Fibroblast of mammary gland (primary cell): ENCODE data around the gene SIM2.

Source experiments
- DNase-seq: peaks from one replicate; pipeline ENCODE4 v3.0.0-alpha.2; 2010; ENCODE audit warnings: low read depth
- H3K4me3 ChIP-seq: 2 replicates; pipeline ENCODE4 v1.5.1; 2011; ENCODE audit warnings: low read depth, mild to moderate bottlenecking, low read length, moderate library complexity; ENCODE audit not compliant: control insufficient read depth
- CTCF ChIP-seq: conservative IDR thresholded peaks from 2 replicates; pipeline ENCODE4 v1.5.1; 2011; ENCODE audit warnings: low read depth, low read length, inconsistent platforms; ENCODE audit not compliant: control insufficient read depth, insufficient read depth

SIM2 gene

GRCh38 chr21:36686955-36687354 is 12.0 kb upstream of the SIM2 start:
- no peak for DNase-seq
- no peak for TF ChIP-seq CTCF
- H3K4me3 ChIP-seq, result no peak overlapping the region

- no peak for DNase-seq
- H3K4me3 ChIP-seq, result no peak overlapping the region
- no peak for TF ChIP-seq CTCF
These were observed 10.6 kb upstream of the SIM2 start for GRCh38 chr21:36688324-36688723.

- no peak overlapping the region for H3K4me3 ChIP-seq
- no peak for TF ChIP-seq CTCF
- no peak for DNase-seq
These were observed 9.6 kb upstream of the SIM2 start for GRCh38 chr21:36689324-36689723.

GRCh38 chr21:36690628-36691554 is 8.0 kb upstream of the SIM2 start:
- no peak for DNase-seq
- no peak for TF ChIP-seq CTCF
- no peak overlapping the region for H3K4me3 ChIP-seq

- no peak overlapping the region for H3K4me3 ChIP-seq
- TF ChIP-seq CTCF, result no peak
- no peak for DNase-seq
These were observed 7.3 kb upstream of the SIM2 start for GRCh38 chr21:36691555-36692041.

GRCh38 chr21:36692114-36692834 is 6.6 kb upstream of the SIM2 start:
- no peak for DNase-seq
- H3K4me3 ChIP-seq, result no peak overlapping the region

More at GRCh38 chr21:36692114-36692834, 6.6 kb upstream of the SIM2 start:
- no peak for TF ChIP-seq CTCF
